ENCODE results near the gene ETV7.

DNA sequence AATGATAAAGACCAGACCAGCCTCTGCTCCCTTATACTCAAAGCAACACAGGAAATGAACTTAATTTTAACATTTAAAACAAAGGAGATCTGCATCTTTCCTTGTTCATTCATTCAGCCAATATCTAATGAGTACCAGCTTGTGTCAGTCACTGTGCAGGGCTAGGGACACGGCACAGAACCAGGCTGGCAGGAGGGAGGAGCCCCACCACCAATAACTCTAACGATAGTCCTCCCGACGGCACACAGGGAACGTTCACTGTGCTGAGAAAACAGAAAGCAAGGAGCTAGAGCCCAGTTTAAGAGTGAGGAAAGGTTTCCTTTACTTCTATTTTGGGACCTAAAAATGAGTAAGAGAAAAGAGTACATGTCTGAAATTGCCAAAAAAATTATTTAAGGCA is 9.9 kb downstream of the ETV7 start:
- TF ChIP-seq, protein P1, sequence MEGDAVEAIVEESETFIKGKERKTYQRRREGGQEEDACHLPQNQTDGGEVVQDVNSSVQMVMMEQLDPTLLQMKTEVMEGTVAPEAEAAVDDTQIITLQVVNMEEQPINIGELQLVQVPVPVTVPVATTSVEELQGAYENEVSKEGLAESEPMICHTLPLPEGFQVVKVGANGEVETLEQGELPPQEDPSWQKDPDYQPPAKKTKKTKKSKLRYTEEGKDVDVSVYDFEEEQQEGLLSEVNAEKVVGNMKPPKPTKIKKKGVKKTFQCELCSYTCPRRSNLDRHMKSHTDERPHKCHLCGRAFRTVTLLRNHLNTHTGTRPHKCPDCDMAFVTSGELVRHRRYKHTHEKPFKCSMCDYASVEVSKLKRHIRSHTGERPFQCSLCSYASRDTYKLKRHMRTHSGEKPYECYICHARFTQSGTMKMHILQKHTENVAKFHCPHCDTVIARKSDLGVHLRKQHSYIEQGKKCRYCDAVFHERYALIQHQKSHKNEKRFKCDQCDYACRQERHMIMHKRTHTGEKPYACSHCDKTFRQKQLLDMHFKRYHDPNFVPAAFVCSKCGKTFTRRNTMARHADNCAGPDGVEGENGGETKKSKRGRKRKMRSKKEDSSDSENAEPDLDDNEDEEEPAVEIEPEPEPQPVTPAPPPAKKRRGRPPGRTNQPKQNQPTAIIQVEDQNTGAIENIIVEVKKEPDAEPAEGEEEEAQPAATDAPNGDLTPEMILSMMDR (IDR thresholded peaks at IDR 0.05; ENCODE audit: borderline replicate concordance, extremely low read depth, low read length, poor library complexity, severe bottlenecking), result no peak
- no peak for TF ChIP-seq EZH2 (IDR thresholded peaks at IDR 0.05; ENCODE audit: borderline replicate concordance, low read depth, low read length, severe bottlenecking)

Data from DND-41 (cell line).